Hypothalamus (tissue), 51 donors: Measurements from ENCODE around the gene CDC14B.
A peak's percentile ranks its signal among the peaks of the same experiment; 100 is the strongest.
"Not testable (repeated sequence)": the region's sequence is repeated elsewhere in the genome, so short reads cannot be mapped to it uniquely, and the experiment has no call there.

ENCODE experiments used
- DNase-seq, 51 donors: peaks; one replicate each; lab custom pipeline; 2025; lab: John Stamatoyannopoulos, UW

CDC14B gene

DNA sequence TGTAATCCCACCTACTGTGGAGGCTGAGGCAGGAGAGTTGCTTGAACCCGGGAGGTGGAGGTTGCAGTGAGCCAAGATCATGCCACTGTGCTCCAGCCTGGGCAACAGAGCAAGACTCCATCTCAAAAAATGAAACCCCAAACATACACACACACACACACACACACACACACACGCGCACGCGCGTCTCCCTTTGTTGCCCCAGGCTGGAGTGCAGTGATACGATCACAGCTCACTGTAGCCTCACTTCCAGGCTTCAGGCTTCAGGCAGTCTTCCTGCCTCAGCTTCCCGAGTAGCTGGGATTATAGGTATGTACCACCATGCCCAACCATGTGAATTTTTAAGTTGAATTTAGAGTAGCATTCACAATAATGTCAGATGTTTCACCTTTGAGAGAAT is 13.9 kb upstream of the CDC14B start:
- DNase-seq, result not testable (repeated sequence)

DNA sequence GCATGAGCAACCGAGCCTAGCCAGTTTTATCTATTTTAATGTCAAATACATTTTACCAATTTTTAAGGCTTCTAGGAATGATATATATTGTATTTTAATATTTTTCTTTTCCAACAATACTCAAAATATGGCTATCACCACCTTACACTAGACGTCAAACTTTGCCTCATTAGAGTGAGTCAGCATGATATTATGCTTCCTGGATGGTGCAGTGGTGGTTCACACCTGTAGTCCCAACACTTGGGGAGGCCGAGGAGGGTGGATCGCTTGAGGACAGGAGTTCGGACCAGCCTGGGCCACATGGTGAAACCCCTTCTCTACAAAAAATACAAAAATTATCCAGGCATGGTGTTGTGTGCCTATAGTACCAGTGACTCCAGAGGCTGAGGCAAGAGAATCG is 7.3 kb upstream of the CDC14B start:
- no peak for DNase-seq

DNA sequence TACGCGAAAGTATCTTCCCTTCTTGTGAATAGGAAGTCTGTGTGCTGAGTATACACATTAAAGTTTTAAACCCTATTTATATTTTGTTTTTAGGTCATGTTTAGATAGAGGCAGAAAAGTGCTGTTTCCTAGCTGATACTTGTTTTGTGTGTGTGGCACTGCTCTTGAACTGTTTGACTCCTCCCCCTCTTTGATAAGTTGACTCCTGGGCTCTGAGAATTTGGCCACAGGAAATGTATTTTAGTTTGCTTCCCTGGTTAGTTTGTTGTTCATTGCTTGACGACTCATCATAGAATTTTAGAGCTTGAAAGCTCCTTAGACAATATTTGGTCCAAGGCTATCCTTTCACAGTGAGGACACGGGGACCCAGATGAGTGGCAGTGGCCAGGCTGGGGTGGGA is 2.0 kb upstream of the CDC14B start:
- DNase-seq, result no peak

DNA sequence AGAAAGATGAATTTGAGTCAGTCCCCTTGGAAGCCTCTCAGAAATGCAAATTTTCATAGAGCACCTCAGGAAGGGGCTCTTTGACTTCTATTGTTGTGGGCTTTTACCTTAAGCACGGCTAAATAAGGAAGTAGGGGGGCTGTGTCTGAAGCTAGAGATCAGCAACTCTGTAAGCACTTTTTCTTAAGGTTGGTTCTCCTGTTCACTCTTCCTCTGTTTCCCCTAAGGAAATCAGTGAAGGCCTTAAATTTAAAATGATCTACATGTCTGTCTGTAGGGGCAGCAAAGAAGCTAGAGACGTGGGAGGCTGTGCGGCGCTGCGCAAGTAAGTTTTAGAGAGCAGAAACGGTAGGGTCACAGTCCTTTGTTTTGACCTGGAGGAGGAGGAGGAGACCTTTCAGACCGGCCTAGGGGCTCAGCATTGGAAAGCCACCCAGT is 1.2 kb upstream of the CDC14B start:
- no peak for DNase-seq

DNA sequence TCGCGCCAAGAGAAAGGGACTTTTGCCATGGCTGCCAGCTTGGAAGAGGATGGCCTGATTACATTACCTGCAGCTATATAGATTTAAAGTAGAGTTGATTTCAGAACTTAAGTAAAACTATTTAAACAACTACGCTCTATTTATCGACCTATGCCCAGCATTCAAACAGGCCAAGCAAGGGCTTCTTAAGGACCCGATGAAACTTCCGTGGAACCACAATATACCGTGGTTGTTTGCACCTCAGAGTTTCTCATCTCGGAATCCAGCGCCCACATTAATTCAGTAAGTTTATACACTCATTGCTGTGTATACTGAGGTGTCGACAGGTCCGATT is 505 bp upstream of the CDC14B start:
- no peak for DNase-seq

DNA sequence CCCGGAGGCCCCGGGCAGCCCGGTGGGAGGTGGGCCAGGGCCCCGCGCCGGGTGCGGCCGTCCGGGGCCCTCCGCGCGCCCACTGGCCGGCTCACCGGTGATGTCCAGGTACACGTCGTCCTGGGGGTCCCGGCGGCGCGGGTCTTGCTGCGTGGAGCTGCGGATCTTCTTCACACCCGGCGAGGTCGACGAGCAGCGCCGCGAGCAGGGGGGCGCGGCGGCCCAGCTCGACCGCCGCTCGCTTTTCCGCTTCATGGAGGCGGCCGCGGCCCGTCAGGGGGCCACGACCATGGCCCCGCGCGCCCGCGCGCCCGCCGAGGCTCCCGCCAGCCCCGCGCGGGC is 548 bp downstream of the CDC14B start:
- peak in 5 of 51 donors; percentile 8 to 49 (median 38) for DNase-seq

DNA sequence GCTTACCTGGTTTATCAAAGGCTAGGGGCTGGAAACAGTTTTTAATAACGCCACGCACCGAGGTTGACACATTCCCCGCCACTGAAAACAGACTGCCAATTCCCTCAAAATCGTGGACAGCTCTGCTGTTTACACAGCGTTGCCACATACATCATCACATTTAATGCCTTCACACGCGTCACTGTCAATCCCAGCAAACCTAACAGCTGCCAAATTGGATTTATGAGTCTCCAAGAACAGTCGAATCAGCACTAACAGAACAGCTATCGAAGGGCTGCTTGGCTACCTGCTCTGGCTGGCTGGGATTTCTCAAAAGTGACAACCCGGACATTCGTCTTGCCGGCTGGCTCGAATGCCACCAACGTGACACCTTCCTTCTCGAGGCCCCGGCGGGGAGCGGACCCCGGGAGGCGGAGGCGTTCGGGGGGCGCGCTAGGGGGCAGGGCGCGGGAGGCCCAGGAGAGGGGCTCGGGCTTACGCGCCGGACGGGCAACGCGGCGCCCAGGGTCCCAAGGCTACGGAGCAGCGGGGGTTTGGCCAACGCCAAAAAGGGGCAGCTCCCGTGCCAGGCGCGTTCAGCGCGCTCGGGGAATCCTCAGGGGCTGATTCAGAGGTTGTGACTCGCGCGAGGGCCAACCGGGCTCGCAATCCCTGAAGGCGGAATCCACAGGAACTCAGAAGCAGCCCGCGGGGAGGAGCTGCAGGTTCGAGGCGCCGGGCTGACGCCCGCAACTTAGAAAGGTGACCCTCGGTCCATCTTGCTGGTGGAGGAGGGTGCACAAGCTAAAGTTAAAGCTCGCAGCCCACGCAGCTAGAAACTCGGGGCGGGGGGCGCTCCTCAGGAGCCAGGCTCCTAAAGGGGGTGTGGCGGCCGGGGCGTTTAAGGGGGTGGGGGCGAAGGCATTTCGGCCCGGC is 1.2 kb downstream of the CDC14B start:
- DNase-seq, result peak in 38 of 51 donors; percentile 12 to 77 (median 45)

DNA sequence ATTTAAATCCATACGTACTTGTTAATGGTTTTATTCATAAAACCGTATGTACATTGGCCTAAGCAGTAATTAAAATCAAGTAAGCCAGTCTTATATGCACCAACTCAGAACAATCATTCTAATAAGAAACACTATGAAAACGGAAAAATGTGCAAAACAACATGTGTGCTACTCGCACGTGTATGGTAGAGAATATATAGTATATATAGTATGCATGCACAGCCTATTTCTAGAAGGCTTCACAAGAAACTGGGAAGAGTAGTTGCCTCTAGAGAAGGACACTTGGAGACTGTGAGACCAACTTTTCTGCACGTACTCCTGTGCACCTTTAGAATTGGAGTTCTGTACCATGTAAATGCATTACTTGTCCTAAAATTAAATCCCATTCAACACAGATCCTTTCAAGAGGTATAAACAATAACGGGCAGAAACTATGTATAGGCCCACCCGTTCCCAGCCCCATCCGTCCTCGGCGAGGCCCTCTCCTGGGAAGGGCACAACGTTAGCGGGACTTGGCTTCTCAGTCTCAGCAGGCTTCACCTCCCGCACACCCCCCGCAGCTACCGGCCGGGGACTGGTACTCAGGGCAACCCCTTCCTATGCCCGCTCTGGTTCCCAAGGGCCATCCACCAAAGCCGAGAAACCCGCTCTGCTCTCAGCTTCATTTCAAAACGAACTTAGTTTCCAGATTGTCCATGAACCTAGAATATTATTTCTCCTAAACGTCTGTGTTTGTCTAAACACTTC is 2.0 kb downstream of the CDC14B start:
- DNase-seq, result peak in 32 of 51 donors; percentile 3 to 77 (median 24)

DNA sequence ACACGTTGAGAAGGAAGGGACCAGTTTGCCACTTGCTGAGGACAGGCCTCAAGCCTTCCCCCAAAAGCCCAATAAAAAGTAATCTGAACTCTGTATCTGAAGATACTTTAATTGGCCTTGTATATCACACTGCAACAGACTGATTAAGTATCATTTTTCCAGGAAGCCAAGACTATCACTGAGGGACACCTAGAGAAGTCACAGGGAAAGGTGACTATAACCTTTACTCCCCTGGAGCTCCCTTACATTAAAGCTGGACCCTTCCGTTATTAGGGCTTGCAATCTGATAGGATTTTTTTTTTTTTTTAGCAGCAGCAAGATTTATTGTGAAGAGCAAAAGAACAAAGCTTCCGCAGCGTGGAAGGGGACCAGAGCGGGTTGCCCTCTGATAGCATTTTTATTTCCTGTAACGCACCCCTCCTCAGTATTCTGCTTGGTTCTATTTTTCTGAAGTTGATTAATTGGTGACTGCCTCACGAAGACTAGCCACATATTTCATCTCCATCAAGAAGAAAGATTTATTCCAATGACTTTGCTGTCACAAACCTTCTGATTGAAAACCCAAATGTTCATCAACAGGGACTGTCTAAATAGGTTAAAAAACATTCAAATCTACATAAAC is 2.7 kb downstream of the CDC14B start:
- no peak for DNase-seq

DNA sequence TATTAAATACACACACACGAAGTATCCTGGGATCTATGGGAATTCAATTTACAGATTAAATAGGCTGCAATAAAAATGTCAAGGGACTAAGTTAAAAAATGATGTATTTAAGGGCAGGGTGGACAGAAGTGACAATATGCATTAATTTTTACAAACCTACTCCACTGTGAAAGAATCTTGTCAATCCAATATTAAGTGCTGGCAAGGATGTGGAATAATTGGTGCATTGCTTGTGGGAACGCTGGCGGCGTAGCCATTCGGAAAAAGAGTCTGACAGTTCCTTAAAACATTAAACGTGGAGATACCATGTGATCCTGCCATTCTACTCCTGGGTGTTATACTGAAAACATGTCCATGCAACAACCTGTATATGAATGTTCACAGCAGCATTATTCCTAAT is 4.2 kb downstream of the CDC14B start:
- no peak for DNase-seq

DNA sequence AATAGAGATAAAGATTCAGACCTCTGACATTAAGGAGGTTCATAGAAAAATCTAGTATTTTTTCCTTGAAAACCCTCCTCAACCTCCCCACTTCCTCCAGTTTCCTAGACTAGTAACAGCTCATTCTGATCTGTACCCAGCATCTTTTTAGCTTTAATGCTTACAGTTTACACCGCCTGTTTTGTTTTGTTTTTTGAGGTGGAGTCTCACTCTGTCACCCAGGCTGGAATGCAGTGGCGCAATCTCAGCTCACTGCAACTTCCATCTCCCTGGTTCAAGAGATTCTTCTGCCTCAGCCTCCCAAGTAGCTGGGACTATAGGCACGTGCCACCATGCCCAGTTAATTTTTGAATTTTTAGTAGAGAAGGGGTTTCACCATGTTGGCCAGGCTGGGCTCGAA is 5.0 kb downstream of the CDC14B start:
- DNase-seq, result not testable (repeated sequence)

DNA sequence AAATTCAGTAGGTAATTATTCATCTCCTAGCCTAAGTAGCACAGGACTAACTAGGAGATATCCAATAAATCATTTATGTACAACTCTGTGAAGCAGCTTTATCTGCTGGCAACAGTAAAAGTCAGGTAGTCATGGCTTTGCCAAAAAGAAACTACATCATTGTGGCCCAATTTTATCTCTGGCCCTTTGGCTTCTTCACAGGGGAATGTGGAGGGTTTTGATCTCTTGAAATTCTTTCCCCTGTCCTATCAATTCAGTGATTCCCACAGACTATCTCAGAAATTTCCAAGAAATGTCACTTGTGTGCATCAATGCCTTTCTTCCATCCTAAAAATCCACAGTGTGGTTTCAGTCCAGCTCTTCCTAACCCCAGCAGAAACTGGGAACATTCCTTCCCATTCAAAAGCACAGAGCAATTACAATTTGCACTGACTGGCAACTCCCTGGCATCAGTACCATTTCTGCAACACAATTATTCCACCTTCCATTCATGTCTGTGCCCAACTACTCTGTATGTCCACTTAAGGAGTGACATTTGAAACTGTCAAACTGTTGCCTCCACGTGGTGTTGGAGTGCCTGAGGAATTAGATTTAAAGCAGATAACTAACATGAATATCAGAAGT is 6.6 kb downstream of the CDC14B start:
- DNase-seq, result peak in 2 of 51 donors; percentile 7 to 50

DNA sequence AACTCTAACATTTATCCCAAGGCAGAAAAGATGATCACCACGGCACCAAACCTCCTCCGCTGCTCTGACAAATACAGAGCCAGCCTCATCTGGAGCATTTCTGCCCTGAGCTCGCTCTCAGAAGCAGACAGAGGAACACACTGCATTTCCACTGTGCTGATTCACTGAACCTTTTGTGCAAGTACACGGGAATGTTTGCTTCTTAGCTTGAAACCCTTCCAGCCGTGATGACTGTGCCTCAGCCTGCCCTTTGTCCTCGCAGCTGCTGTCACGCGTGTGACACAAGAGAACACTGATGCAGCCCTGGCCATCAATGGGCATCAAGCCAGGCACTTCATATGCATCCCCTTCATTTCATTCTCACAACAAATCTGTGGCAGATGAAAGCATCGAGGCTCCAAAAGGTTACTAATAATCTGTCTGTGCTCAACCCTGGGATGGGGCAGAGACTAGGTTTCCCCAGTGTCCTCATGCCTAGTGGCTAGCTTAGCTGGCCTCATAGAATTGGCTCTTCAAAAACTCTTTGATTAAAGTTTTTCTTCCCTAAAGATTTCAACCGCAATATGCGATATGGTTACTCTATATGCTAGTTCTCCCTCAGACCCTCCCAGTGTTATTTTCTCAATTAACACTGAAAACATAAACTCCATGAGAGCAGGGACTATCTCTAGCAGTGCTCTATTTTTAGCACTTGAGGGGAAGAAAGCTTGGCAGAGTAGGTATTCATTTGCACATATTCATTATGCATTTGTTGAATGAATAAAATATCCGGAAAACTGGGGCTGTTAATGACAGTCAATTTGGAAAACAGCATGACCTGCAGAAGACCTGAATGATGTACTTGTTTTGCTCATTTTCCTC is 7.3 kb downstream of the CDC14B start:
- DNase-seq, result peak in 50 of 51 donors; percentile 17 to 92 (median 73)

DNA sequence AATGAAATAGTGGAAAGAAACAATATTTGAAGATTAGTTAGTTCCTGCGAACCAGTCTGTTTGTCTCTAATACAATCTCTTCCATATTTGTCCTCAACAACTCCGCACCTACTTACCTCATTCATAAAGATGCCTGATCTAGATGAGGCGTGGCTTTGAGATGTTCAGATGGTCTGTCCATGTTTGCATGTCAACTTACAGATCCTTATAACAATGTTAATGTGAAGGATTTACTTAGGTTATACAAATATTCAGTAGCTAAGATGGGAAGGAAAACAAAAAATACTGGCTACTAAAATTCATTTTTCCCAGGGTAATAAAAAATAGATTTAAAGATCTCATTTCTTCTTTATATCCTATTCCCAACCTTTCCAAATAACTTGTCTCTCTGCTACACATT is 8.3 kb downstream of the CDC14B start:
- no peak for DNase-seq

DNA sequence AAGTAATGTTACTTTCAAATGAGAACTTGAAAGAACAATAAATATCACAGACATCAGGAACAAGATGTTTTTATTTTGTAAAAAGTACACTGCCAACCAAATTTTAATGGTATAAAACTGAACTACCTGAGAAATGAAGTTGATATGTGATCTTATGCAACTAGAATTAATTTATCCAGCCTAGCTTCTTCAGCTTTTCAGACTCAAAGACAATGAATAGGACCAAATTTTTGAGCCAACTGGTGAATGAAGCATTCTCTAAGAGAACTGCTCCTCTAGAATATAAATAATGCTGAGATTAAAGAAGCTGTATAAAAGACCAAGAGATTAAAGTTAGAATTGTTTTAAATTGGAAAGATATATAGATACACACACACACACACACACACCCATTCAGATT is 9.9 kb downstream of the CDC14B start:
- DNase-seq, result no peak

DNA sequence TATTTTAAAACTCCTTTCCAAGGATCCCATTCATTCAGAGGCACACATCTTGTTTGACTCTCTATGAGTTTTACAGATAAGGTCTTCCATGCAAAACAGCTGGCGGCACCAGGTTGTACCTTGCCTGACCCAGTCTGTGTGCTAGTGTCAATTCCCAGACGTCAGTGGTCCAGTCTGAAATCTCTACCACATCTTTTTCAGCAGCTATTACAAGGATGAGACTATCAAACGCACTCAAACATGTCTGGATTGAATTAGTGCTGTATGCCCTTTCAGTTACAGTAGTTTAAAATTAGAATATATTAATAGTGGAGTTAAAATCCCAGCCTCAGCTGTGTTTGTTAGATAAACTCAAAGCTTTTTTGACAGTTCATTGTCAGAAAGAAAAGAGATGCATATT is 11.7 kb downstream of the CDC14B start:
- DNase-seq, result no peak

DNA sequence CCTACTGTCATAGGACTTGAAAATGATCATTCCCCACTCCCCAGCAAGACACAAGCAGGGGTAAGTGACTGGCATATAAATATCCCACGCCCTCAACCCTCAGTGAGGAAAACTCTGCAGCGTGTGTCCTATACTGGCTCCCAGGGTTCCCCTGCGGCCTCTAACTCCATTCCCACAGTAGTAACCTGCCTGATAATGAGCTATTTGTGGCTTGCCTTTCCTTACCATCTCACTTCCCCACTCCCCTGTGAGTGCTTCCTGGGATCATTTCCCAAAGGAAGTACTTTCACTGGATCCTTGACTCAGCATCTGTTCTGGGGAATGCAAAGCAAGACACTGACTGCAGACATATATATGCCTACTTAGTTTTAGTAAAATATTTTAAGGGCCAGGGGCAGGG is 14.3 kb downstream of the CDC14B start:
- DNase-seq, result no peak

DNA sequence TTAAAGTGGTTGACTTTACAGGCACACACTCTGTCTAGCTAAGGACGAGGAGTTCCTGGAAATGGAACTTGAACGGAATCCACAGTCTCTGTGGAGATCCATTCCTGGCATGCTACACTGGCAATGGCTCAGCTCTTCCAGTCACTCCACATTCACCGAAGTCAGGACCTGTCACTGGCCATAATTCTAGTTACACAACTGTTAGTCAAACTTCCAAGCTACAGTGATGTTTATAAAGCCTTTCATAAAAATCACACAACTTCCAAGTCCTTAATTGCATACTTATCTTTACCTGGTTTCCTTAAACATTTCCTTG is 15.7 kb downstream of the CDC14B start:
- DNase-seq, result peak in 11 of 51 donors; percentile 6 to 25 (median 14)

DNA sequence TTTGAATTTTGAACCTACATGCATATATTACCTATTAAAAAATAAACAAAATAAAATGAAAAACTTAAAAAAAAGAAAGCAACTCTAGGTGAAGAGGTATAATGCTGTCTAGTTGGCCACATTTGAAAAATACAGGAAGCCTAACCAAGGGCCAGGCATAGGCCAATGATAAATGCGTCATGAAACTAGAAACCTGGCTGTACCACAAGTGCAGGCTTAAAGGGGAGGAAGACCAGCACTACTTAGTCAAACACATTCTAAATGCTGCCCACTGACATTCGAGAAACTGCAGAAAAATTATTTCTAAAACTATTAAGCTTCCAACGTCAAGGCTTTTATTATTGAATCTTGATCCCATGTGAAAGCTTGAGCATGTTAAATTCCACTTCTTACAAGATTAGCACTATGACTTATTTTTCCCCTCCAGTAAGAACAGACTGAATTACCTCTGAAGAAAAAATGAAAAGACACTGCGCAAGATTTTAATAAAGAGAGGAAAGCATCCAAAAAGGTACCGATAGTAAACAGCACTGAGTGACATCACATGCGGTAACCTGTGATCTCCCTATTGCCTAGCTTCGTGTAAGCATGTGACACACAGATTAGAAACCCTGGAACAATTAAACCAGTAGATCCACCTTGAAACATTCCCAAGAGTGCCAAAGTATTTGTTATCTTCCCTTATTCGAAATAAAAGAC is 16.2 kb downstream of the CDC14B start:
- DNase-seq, result no peak

DNA sequence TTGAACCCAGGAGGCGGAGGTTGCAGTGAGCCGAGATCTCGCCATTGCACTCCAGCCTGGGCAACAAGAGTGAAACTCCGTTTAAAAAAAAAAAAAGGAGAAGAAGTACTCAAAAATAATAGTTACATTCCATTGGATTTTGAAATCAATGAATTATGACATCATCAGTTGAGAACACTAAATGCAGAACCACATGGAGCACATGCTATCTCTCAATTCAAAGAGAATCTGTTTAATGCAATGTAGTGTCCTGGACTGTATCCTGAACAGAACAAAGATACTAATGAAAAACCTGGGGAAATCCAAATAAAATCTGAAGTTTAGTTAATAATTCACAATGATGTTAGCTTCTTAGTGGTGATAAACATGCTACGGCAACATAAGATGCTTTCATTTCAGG is 20.3 kb downstream of the CDC14B start:
- no peak for DNase-seq
